Esophagus squamous epithelium (tissue), 5 donors: ENCODE data around the gene CXCL6. TPM values are rescaled to one million over a fixed set of nuclear protein-coding genes. Genes with fewer than 3 reads are reported as not detected.

ENCODE experiments used
- DNase-seq: peaks from one replicate; lab custom pipeline; 2025; lab: John Stamatoyannopoulos, UW
- H3K27ac ChIP-seq, 4 donors: fragments of 200-600 bp; sonication (generic); one replicate each; pipeline ENCODE4 v1.5.1; 2016 to 2019; ENCODE audit warnings: mild to moderate bottlenecking in 1 of 4
- H3K27me3 ChIP-seq, 4 donors: fragments of 200-600 bp; sonication (generic); 1 replicate in 3 of 4; 2 replicates in 1 of 4; pipeline versions ENCODE4 v1.5.1 to v1.6.0; 2017 to 2021; ENCODE audit warnings: antibody characterized with exemption in 1 of 4
- H3K36me3 ChIP-seq, 3 donors: fragments of 200-600 bp; sonication (generic); one replicate each; pipeline ENCODE4 v1.5.1; 2016 to 2019
- H3K4me1 ChIP-seq, 3 donors: fragments of 200-600 bp; sonication (generic); one replicate each; pipeline ENCODE4 v1.5.1; 2017 to 2019
- H3K4me3 ChIP-seq, 4 donors: fragments of 200-600 bp; sonication (generic); 1 replicate in 3 of 4; 2 replicates in 1 of 4; pipeline ENCODE4 v1.5.1; 2016 to 2019; ENCODE audit warnings: mild to moderate bottlenecking in 2 of 4, moderate library complexity in 1 of 4
- H3K9me3 ChIP-seq, 3 donors: fragments of 200-600 bp; sonication (generic); one replicate each; pipeline ENCODE4 v1.5.1; 2016 to 2019
- POLR2A ChIP-seq, 4 donors: fragments of 450-650 bp; IDR thresholded peaks; one replicate each; pipeline ENCODE4 v1.6.1; 2017; ENCODE audit warnings: antibody characterized with exemption in 4 of 4, mild to moderate bottlenecking in 4 of 4, moderate library complexity in 3 of 4
- WGBS, 2 donors: methylation state at CpG; one replicate each; pipeline ENCODE4 v1.1.5; 2018; 5-methylcytosine and 5-hydroxymethylcytosine counted together
- intact Hi-C: fragments of 100-400 bp; cut with DNase I; formaldehyde crosslinking; loops from one replicate; pipeline ENCODE4 v1.15.0; 2022
- total RNA-seq, 4 donors: library from RNA; depleted of rRNA; stranded (reverse); fragments of >200 nt; gene quantifications; one replicate each; pipeline ENCODE4 v1.1.0, GENCODE V29; 2016
- TF ChIP-seq, protein P1 (sequence below), 6 experiments: fragments of 450-650 bp in 4 of 6; fragments of 200-600 bp in 2 of 6; sonication (generic) in 2 of 6; IDR thresholded peaks; one replicate each; pipeline ENCODE4 v1.5.1; 2016 to 2019; ENCODE audit warnings: antibody characterized with exemption in 6 of 6, mild to moderate bottlenecking in 4 of 6, moderate library complexity in 4 of 6
- donor health status: DM: yes; HTN: yes; CAD: no.

Gene CXCL6
- total RNA-seq, 4 donors from 2014 or later: 0.57 to 10.1 (median 9.4) TPM; not detected in 1

DNA sequence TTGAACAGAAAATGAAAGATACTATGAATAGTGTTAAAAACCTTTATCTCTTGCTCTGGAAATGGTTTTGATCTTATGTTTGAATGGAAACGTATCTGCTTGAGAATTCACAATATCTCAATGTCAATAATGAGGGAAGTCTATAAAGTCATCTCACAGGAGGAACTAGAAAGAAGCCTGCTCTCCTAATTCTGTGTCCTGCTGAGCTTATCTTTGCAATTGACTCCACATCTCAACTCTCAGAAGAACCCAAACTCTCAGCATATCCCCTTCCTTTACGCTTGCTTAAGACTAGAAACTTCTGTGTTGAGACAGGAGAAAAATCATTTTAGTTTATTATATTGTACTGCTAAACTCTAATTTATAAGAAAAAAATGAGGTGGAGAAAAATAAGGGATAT, 8.3 kb downstream of the CXCL6 start:
- H3K4me1 ChIP-seq: peaks cover 0 to 7% (median 0%) of the 10 kb centered on the region in 3 donors
- peaks cover 0 to 15% (median 0%) of the 10 kb centered on the region in 4 donors for H3K27me3 ChIP-seq
- H3K27ac ChIP-seq: no peak overlapping the region
- H3K4me3 ChIP-seq: no peak overlapping the region
- TF ChIP-seq, protein P1, sequence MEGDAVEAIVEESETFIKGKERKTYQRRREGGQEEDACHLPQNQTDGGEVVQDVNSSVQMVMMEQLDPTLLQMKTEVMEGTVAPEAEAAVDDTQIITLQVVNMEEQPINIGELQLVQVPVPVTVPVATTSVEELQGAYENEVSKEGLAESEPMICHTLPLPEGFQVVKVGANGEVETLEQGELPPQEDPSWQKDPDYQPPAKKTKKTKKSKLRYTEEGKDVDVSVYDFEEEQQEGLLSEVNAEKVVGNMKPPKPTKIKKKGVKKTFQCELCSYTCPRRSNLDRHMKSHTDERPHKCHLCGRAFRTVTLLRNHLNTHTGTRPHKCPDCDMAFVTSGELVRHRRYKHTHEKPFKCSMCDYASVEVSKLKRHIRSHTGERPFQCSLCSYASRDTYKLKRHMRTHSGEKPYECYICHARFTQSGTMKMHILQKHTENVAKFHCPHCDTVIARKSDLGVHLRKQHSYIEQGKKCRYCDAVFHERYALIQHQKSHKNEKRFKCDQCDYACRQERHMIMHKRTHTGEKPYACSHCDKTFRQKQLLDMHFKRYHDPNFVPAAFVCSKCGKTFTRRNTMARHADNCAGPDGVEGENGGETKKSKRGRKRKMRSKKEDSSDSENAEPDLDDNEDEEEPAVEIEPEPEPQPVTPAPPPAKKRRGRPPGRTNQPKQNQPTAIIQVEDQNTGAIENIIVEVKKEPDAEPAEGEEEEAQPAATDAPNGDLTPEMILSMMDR (IDR thresholded peaks at IDR 0.05): no peak
- TF ChIP-seq POLR2A (IDR thresholded peaks at IDR 0.05): no peak
- intact Hi-C loops: no loop called here
- no peaks in the 10 kb centered on the region for H3K36me3 ChIP-seq
- DNase-seq: no peak
- no peaks in the 10 kb centered on the region for H3K9me3 ChIP-seq
- WGBS, 2 donors: 66 to 72% methylated on average over 2 of the region's 2 CpGs

DNA sequence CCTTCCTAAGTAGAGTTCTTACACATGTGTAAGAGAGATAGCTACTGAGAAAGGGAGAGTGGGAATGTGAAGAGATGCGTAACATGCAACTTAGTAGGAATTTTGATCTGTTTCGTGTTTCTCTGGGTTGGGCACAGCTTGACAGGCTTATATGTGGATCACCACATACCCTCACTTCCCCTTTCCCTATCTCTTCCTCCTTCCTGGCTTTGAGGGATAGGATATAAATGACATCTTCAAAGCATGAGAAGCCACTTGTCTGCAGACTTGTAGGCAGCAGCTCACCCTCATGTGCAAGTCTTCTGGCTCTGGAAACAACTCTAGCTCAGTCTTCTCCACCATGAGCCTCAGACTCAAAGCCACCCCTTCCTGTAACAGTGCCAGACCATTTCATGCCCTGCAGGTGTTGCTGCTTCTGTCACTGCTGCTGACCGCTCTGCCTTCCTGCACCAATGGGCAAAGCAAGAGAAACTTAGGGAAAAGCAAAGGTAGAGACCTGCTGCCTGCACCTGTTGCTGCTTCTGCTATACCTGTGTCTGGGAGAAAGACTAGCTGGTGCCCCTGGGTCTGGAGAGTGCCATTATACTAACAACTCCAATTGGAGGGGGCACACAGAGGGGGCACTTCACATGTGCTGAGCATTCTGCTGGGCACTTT, 11.2 kb downstream of the CXCL6 start:
- no peaks in the 10 kb centered on the region for H3K4me1 ChIP-seq
- TF ChIP-seq POLR2A (IDR thresholded peaks at IDR 0.05): no peak
- TF ChIP-seq, protein P1 (IDR thresholded peaks at IDR 0.05): no peak
- H3K27ac ChIP-seq: no peak overlapping the region
- H3K4me3 ChIP-seq: no peak overlapping the region
- DNase-seq: no peak
- H3K27me3 ChIP-seq: peaks cover 0 to 21% (median 0%) of the 10 kb centered on the region in 4 donors
- no peaks in the 10 kb centered on the region for H3K36me3 ChIP-seq
- 77 to 83% methylated on average over 2 to 3 of the region's 3 CpGs for WGBS, 2 donors
- intact Hi-C loops: no loop called here
- H3K9me3 ChIP-seq: no peaks in the 10 kb centered on the region

DNA sequence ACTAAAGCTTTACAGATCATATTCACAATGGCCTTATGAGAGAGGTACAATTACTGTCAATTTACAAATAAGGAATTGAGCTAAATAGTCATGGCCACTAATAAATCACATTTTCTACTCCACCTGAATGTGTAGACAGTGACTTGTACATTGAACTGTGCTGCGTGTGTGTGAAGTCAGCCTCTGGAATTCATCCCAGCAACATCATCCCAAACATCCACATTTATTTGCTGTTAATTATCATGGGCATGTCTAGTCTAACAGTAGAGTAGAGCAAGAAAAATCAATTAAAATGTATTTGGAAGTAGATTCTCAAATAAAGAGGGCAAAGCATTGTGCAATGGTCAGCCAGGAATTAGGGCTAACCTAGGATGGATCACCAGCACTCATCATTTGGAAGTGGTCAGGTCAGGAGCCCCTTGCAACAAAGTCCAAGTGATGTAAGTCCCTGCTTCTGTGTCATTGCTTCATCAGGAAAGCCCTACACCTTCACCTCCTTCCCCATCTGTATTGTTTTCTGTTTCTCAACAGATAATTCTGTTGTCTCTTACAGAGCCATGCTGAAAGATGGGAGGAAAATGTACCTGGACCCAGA, 11.8 kb downstream of the CXCL6 start:
- no peaks in the 10 kb centered on the region for H3K9me3 ChIP-seq
- no peaks in the 10 kb centered on the region for H3K36me3 ChIP-seq
- DNase-seq: no peak
- peaks cover 0 to 24% (median 0%) of the 10 kb centered on the region in 4 donors for H3K27me3 ChIP-seq
- 73 to 85% methylated on average over 1 of the region's 1 CpG for WGBS, 2 donors
- TF ChIP-seq, protein P1 (IDR thresholded peaks at IDR 0.05): no peak
- no peak for TF ChIP-seq POLR2A (IDR thresholded peaks at IDR 0.05)
- peaks cover 0 to 4% (median 0%) of the 10 kb centered on the region in 3 donors for H3K4me1 ChIP-seq
- intact Hi-C loops: no loop called here
- H3K27ac ChIP-seq: no peak overlapping the region
- no peak overlapping the region for H3K4me3 ChIP-seq

DNA sequence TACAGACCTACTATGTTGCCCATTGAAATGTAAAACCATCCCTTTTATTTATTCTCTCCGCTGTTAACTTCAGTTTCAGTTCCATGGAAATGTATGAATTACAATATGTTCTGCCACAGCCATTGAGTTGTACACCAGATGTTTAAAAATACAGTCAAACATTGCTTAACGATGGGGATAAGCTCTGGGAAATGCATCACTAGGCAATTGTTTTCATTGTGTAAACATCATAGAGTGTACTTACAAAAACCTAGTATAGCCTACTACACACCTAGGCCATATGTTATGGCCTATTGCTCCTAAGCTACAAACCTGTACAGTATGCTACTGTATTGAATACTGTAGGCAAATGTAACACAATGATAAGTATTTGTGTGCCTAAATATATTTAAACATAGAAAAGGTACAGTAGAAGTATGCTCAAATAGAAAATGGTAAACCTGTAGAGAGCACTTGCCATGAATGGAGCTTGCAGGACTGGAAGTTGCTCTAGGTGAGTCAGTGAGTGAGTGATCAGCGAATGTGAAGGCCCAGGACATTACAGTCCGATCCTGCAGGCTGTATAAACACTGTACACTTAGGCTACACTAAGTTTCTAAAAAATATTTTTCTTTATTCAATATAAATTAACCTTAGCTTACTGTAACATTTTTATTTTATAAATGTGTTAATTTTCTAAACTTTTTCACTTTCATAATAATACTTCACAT, 13.9 kb downstream of the CXCL6 start:
- Histone ChIP-seq H3K4me3 (no peak overlapping the region), H3K27me3 (peaks cover 0 to 27% (median 0%) of the 10 kb centered on the region in 4 donors), H3K9me3 (no peaks in the 10 kb centered on the region), H3K4me1 (peaks cover 0 to 9% (median 0%) of the 10 kb centered on the region in 3 donors), H3K27ac (no peak overlapping the region), H3K36me3 (no peaks in the 10 kb centered on the region)
- intact Hi-C loops: no loop called here
- DNase-seq: no peak
- TF ChIP-seq, protein P1 (IDR thresholded peaks at IDR 0.05): no peak
- TF ChIP-seq POLR2A (IDR thresholded peaks at IDR 0.05): no peak
- WGBS, 2 donors: 65 to 68% methylated on average over 4 of the region's 4 CpGs

DNA sequence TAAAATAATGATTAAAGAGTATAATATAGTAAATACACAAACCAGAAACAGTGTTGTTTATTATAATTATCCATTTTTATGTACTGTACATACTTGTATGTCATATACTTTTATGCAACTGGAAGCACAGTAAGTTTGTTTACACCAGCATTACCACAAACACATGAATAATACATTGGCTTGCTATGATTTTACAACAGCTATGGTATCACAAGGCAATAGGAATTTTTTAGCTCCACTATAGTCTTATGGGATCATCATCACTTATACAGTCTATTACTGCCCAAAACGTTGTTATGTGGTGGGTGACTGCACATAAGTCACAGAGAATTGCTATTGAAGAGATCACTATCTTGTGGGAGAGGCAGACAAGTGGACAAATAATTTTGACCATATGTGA, 14.8 kb downstream of the CXCL6 start:
- WGBS, 2 donors: 63 to 64% methylated on average over 1 of the region's 1 CpG
- no peak for TF ChIP-seq POLR2A (IDR thresholded peaks at IDR 0.05)
- TF ChIP-seq, protein P1 (IDR thresholded peaks at IDR 0.05): no peak
- H3K36me3 ChIP-seq: no peaks in the 10 kb centered on the region
- no peak for DNase-seq
- intact Hi-C loops: no loop called here
- peaks cover 0 to 9% (median 0%) of the 10 kb centered on the region in 3 donors for H3K4me1 ChIP-seq
- H3K4me3 ChIP-seq: no peak overlapping the region
- peaks cover 0 to 29% (median 0%) of the 10 kb centered on the region in 4 donors for H3K27me3 ChIP-seq
- no peaks in the 10 kb centered on the region for H3K9me3 ChIP-seq
- no peak overlapping the region for H3K27ac ChIP-seq
